Measurements from ENCODE around the gene BTBD10.

The BTBD10 gene

DNA sequence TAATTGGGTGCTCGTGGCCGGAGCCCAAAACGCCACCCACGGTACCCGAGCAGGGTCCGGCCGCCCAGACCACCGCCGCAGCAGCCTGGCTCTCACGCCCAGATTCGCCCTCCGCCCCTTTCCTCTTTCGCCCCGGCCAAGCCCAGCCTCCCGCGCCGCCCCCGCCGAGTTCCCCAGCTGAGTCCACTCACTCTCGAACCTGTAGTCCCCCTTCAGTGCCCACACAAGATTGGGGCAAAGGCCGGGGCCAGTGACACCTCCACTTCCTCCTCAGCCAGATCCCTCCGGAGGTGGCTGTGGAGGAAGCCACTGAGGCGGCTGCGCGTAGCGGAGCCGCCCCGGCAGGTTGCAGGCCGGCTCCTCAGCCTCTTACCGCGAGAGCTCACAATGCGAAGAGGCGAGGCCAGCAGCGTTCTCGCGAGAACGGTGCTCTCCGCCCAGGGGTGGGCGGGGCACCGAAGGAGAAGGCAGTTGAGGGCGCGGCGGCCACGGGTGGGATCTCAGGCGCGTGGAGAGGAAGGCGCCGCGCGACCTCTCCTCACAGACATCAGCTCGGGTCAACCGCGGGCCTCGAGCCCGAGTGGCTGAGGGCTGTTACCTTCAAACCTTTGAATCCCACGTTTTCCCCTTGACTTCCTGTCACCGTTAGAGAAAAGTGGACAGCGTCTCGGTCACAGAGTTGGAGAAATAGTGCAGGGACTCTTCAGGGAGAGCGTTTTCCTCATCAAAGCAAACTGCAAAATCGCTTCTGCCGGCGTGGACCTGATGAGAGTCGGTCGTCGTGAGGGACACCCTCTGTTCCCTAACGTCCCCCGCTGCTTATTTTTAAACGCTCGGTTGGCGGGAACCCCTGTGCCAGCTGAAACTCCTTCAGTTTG is at the start of gene BTBD10:
Gene BTBD10 (minus strand): TSS at position 322 of the 878 bp plus-strand sequence. CDS start 18,098 bp downstream, outside the sequence.
- peak; percentile 88 for DNase-seq

DNA sequence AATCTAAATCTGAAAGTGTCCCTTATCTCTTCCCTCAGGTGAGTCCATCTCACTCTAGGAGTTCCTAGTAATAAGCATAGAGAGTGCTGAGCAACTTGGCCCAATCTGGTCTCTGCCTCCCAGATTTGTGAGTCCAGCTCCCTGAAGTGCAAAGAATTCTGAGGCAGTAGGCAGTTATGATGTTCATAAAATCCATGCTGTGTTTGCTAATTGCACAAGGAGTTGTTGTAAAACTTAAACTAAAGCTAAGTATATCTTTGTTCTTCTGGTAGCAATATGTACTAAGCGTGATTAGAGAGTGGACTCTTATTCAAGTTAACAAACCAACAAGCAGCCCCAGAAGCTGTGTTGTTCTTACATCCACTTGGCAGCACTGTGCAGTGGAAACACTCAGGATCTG is 40.4 kb upstream of the BTBD10 start:
- DNase-seq = no peak

DNA sequence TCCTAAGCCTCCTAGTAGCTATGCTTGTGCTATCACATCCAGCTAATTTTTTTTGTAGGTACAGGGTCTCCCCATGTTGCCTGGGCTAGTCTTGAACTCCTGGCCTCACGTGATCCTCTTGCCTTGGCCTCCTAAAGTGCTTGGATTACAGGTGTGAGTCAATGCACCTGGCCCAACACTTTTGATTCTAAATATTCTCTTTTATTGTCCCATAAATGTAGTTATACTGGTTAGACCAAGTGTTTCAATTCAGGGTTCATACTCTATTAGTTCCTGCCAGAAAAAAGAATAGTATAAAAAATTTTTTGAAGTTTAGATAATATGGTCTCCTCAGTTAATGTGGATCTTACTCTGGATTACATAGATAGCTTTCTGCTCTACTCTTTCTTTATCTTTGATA is 39.5 kb upstream of the BTBD10 start:
- DNase-seq = no peak

GRCh38 chr11:13495929-13496328 is 32.9 kb upstream of the BTBD10 start, which contains the start of gene PTH:
TSS of gene PTH (minus strand) at chr11:13495997. CDS start at chr11:13492855, 3,142 bp downstream.
- no peak for DNase-seq

DNA sequence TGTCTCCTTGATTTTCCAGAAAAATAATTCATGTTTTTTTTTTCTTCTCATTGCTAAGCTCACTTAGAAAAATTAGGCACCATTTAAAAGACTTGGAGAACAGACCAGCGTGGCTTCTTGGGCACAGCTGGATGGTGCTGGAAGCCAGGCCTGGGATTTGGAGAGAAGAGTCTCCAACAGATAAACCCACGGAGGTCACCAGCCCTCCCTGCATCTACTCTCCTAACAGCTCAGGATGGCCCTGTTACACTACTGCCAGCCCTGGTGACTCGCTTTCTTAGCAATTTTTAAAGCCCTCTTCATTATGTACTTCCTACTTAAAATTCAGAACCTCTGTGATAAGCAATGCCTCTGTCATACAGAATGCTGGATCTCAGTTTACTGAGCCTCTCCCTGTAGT is 31.0 kb upstream of the BTBD10 start:
- DNase-seq = no peak

DNA sequence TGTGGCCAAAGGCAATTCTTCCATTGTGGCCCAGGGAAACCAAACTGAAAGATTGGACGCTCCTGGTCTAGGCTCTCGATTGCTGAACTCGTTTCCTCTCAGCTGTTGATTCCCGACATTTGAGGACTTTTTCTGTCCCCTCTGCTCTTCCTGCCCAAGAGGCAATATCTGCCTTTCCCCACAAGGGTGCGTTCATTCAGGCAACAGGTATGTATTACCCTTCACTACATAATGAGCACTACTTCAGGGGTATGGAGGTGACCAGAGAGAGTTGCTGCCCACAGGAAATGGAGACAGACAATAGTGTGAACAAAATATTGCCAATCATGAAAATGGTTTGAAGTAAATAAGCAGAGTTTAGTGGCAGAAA is 24.6 kb upstream of the BTBD10 start:
- no peak for DNase-seq

GRCh38 chr11:13486926-13487660 is 24.1 kb upstream of the BTBD10 start:
- peak; percentile 60 for DNase-seq

GRCh38 chr11:13480198-13480597 is 17.2 kb upstream of the BTBD10 start:
- no peak for DNase-seq

GRCh38 chr11:13479688-13480087 is 16.7 kb upstream of the BTBD10 start:
- no peak for DNase-seq

DNA sequence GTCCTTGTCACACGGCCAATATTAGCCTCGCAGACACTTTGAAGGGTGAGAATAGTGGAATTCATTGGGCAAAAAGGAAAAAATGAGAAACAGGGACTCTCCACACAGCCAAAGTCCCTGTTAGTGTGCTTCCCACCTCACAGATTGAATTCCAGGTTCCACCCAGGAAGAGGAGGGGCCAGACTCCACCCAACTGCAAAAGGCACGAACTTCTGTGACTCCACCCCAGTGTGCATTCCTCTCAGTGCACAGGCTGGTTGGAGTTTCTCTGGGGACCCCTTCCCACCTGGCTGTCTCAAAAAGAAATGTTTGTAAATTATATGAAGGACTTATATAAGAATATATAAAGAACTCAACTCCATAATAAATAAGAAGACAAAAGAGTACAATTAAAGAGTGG is 12.1 kb upstream of the BTBD10 start:
- DNase-seq = no peak

DNA sequence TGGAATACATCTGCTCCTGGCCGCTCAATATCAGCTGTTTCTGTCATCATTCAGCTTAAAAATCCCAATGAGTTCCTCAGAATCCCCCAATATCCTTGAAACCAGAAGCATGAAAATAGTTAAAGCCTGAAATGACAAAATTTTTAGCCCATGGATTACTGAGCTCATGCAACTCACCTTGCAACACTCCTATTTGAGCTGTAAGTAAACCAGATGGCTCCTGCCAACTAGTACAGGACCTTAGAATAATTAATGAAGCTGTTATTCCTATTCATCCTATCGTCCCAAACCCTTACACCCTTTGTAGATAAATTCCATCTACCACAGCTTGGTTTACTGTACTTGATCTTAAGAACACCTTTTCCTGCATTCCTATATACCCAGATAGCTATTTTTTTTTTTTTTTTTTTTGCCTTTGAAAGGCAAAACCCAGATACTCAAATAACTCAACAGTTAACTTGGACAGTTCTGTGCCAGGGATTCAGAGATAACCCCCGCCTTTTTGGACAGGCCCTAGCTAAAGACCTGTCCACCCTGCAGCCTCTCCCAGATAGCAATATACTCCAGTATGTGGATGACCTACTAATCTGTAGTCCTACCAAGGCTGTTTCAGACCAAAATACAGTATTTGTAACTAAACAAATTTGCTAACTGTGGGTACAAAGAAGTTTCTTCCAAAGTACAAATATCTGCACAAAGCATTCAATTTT is 10.1 kb upstream of the BTBD10 start:
- DNase-seq = no peak

- no peak for DNase-seq
Observed at GRCh38 chr11:13468750-13469149, 5.7 kb upstream of the BTBD10 start.

- DNase-seq = no peak
Observed at GRCh38 chr11:13465909-13466371, 2.9 kb upstream of the BTBD10 start.

GRCh38 chr11:13463779-13464290 is 813 bp upstream of the BTBD10 start:
- no peak for DNase-seq

DNA sequence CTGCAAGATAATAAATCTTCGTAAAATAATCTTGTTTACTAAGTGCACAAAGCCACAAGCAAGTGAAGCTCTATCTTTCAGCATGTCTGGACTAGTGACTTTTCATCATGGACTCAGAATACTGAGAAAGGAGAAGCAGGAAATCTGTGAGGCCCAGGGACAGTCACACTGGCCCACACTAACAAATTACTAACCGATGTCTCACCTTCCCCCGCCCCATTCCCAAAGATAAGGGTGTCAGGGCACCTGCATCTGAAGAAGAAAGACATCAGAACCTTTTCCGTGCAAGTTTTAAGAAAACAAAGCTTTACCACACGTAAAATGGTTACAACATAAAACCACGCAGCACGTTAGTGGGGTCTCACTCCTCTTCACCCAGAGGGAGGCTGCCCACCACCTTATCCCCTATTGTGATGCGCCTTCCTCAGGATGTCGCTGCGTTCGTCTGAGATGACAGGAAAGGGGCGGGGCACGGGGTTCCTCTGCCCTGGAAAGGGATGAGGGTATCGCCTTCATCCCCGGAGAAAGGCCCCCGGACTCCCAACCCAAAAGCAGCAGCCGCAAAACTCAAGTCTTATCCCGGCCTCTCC is 616 bp downstream of the BTBD10 start:
- peak; percentile 57 for DNase-seq

DNA sequence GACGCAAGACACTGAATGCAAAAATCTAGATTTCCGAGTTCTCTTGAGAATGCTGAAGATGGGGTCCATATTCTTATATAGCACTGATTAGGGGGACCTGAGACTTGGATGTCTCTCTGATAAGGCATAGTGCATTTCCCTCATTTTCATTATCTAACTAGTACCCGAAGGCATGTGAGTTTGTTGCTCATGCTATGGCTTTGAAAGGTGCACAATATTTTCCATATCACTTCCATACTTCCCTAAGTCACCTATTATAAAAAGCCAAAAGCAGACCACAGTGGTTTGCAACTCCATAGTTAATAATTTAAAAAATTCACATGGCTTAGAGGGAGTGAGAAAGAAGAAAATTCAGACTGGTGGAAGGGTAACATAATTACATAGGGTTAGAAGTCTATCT is 1.7 kb downstream of the BTBD10 start:
- no peak for DNase-seq

GRCh38 chr11:13450832-13451397 is 12.1 kb downstream of the BTBD10 start:
- no peak for DNase-seq

DNA sequence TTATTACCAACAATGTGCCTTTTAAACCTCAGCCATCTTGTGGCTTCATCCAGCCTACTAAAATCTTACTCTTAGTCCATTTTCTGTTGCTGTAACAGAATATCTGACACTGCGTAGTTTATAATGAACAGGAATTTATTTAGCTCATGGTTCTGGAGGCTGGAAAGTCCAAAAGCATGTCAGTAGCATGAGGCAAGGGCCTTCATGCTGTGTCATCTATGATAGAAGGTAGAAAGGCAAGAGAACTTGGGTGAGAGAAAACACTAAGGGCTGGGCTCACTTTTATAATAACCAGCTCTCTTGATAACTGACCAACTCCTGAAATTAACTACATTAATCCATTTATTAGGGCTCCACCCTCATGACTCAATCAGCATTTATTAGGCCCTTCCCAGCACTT is 13.5 kb downstream of the BTBD10 start:
- DNase-seq = no peak

GRCh38 chr11:13448876-13449275 is 14.1 kb downstream of the BTBD10 start:
- DNase-seq = no peak

GRCh38 chr11:13446444-13446843 is 16.6 kb downstream of the BTBD10 start:
- no peak for DNase-seq

GRCh38 chr11:13445588-13445987 is 17.4 kb downstream of the BTBD10 start:
- no peak for DNase-seq

GRCh38 chr11:13440100-13440855 is 22.7 kb downstream of the BTBD10 start:
- no peak for DNase-seq

Data from activated gamma-delta T cell treated with Interleukin-2 at 50 U/mL for 16 hours (primary cell).